Stimulated activated CD4-positive, alpha-beta T cell treated with anti-CD3 and anti-CD28 coated beads, TNF-alpha, amount 100 ng/mL, for 24 hours (primary cell): ENCODE measurements around the gene SPAG8.
A peak's percentile ranks its signal among the peaks of the same experiment; 100 is the strongest.

Experiments
- DNase-seq, 3 experiments: peaks; one replicate each; pipeline ENCODE4 v3.0.0-alpha.2; 2020; ENCODE audit warnings: low read depth in 3 of 3

The SPAG8 gene

GRCh38 chr9:35812025-35812602 lies at the start of gene SPAG8:
Gene SPAG8 (minus strand): TSS chr9:35812262. CDS start chr9:35812147, 115 bp downstream.
- DNase-seq: peak; percentile 83 to 93 (median 91)

GRCh38 chr9:35861161-35861897 lies 49.3 kb upstream of the SPAG8 start:
- no peak for DNase-seq

- DNase-seq: no peak
These were observed 47.9 kb upstream of the SPAG8 start for GRCh38 chr9:35859990-35860339.

GRCh38 chr9:35859310-35859989 lies 47.4 kb upstream of the SPAG8 start:
- no peak for DNase-seq

GRCh38 chr9:35858458-35858857 lies 46.4 kb upstream of the SPAG8 start:
- DNase-seq: no peak

GRCh38 chr9:35856882-35857281 lies 44.8 kb upstream of the SPAG8 start:
- no peak for DNase-seq

GRCh38 chr9:35856206-35856605 lies 44.1 kb upstream of the SPAG8 start:
- no peak for DNase-seq

GRCh38 chr9:35854091-35854762 lies 42.2 kb upstream of the SPAG8 start:
- no peak for DNase-seq

GRCh38 chr9:35852876-35853865 lies 41.1 kb upstream of the SPAG8 start:
- DNase-seq: no peak

- DNase-seq: no peak
These were observed 40.3 kb upstream of the SPAG8 start for GRCh38 chr9:35852267-35852815.

GRCh38 chr9:35847792-35848572 lies 35.9 kb upstream of the SPAG8 start:
- peak in 1 of 3 experiments; percentile 24 for DNase-seq

GRCh38 chr9:35845824-35846771 lies 34.0 kb upstream of the SPAG8 start:
- DNase-seq: no peak

- no peak for DNase-seq
These were observed 32.7 kb upstream of the SPAG8 start for GRCh38 chr9:35844628-35845270.

GRCh38 chr9:35842795-35843194 lies 30.7 kb upstream of the SPAG8 start:
- no peak for DNase-seq

- DNase-seq: no peak
These were observed 30.1 kb upstream of the SPAG8 start for GRCh38 chr9:35842020-35842745.

GRCh38 chr9:35841645-35841900 lies 29.5 kb upstream of the SPAG8 start:
- DNase-seq: no peak

GRCh38 chr9:35840881-35841644 lies 29.0 kb upstream of the SPAG8 start:
- no peak for DNase-seq
